AML-193 (cell line): ENCODE measurements around the gene SSTR3.
"Not testable (repeated sequence)": the region's sequence is repeated elsewhere in the genome, so short reads cannot be mapped to it uniquely, and the experiment has no call there.

Experiments used
- DNase-seq, 2 experiments: peaks; one replicate each; lab custom pipeline; 2025; lab: John Stamatoyannopoulos, UW

The SSTR3 gene

GRCh38 chr22:37181681-37182080, 30.6 kb downstream of the SSTR3 start:
- no peak for DNase-seq

- no peak for DNase-seq
These were observed 31.6 kb downstream of the SSTR3 start for GRCh38 chr22:37180531-37181231.

DNA sequence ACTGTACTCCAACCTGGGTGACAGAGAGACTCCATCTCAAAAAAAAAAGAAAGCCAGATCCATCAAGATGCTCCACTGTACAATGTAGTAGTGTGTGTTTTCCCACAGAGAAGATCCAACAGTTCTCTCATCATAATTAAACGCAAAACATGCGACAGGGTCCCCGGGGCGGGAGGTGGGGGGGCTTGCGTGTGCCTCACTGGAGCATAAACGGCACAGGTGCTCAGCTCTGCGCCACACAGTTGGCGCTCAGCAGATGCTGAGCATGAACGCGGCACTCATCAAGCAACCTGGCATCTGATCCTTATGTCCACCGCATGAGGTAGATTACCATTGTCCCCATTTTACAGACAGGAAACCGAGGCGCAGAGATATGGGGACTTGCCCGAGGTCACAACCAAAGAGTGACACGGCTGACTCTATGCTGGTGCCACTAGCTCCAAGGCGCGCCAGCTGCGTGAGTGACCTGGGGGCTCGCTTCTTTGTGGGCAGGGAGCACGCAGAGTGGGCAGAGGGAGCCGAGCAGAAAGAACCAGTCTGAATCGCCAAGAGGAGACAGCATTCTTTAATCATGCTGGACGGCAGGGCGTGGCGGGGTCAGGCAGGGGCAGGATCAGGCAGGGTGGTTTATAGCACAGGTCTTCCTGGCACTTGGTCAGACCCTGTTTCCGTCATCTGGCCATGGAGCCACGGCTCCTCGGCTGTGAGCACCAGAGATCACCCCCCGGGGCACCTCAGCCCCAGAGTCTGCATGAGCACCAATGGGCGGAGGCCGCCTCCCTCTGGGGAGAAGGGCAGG, 32.5 kb downstream of the SSTR3 start:
- DNase-seq = no peak

DNA sequence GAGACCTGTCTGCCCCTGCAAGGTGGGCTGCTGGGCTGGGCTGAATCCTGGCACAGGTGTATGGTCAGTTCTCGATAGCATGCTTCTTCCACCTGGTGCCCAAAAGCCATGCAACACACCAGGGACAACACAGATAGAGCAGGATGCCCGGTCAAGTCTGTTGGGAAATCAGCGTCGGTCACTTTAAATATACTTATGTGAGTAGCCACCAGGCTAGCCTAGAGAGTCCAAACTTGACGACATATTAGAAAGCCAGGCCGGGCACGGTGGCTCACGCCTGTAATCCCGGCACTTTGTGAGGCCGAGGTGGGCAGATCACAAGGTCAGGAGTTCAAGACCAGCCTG, 33.2 kb downstream of the SSTR3 start:
- DNase-seq = no peak

- DNase-seq = no peak
These were observed 33.7 kb downstream of the SSTR3 start for GRCh38 chr22:37178350-37179125.

DNA sequence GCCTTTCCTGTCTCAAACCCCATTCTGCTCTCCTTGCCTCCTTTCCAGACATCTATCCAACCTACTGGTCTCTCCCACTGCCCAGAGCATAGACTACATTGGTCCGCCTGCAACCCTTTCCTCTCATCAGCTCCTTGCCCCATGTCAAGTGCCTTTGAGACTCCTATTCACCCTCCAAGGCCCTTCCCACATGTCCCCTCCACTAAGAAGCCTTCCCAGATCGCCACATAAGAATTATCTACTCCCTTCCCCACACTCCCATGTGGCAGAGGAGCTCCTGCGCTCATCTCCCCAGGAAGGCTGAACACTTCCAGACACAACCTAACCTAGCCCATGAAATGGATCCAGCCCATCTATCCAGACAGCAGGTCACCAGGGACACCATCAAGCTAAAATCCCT, 34.5 kb downstream of the SSTR3 start:
- DNase-seq = no peak

DNA sequence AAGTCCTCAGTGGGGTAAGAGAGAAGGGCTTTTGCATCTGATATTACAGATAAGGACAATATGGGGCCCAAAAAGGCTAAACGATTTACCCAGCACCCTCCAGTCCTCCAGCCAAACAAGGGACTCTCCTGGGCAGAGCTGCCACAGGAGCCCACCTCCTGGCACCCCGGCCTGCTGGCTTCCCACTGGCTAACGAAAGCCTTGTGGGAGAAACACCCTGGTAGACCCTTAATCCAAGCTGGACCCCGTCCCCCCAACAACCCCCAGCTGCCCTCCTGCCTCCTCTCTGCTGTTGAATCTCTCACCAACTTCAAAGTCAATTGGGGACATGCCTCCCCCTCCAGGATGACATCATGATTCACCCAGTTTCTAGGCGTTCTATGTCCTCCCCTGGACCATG, 35.1 kb downstream of the SSTR3 start:
- no peak for DNase-seq

DNA sequence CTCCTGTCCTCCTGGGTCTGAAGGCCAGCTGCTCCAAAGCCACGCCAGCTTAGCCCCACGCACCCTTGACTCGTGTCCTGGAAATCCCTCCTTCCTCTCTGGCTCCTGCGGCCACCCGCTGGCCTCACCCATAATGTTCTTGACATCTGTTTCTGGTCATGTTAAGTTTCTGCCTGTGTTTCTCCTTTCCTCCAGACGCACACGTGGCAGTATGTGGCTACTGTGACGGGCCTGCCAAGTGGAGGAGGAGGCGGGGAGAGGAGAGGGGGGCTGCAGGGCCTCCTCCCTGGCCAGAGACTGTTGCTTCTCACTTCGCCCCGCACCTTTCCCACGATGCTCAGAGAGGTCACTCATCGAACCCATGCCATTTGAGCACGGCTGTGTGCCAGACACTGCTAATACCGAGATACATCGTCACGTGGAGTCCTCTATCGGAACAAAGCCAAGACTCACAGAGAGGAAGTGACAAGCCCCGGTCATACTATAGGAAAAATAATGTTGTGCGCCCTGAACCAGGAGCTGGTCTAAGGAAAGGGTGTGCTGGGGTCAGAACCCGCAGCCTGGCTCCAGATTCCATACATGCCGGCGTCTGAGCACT, 35.7 kb downstream of the SSTR3 start:
- peak; percentile 74 to 77 for DNase-seq

DNA sequence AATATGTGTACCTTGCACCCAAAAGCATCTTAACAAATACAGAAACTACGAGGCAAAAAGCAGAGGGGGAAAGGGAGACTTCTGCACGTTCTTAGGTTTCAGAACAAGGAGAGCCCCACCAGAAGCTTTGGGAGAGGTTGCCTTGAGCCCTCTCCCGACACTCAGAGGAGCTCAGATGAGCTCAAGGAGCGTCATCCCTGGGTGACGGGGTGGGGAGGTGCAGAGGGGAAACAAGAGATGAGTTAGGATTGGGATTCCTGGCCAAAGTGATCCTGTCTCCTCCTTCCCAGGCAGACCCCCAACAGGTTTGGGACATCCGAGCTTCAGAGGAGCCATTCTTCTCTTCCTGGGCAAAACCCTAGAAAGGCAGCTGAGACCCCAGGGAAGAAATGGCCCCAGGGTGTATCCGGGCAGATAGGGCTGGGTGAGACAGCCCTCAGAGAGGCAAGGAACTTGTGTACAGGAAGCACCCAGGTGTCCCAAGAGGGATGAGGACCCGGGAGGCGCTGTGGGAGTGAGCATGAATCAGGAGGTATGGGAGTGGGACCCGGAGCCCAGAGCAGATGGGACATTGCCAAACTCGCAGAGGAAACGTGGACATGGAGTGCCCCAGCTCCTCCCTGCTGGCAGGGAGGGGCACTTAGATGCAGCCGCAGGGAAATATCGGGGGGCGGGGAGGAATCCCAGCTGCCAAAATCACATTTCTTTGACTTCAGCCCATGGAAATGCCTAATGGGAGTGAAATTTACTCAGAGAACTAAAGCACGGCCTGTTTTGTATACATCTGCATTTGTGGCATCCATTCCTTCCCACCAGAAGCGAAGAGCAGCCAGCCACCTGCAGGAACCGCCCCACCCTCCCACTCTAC, 36.6 kb downstream of the SSTR3 start:
- no peak for DNase-seq

DNA sequence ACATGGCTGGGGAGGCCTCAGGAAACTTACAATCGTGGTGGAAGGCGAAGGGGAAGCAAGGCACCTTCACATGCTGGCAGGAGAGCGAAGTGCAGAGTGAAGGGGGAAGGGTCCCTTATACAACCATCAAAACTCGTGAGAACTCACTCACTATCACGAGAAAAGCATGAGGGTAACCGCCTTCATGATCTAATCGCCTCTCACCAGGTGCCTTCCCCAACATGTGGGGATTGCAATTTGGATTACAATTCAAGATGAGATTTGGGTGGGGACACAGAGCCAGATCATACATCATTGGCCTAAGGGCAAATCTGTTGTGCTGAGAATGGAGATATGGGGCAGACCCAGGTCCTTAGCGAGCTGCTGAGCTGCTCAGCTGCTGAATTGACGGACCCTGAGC, 37.3 kb downstream of the SSTR3 start:
- no peak for DNase-seq

GRCh38 chr22:37173709-37174108, 38.6 kb downstream of the SSTR3 start:
- DNase-seq = no peak

DNA sequence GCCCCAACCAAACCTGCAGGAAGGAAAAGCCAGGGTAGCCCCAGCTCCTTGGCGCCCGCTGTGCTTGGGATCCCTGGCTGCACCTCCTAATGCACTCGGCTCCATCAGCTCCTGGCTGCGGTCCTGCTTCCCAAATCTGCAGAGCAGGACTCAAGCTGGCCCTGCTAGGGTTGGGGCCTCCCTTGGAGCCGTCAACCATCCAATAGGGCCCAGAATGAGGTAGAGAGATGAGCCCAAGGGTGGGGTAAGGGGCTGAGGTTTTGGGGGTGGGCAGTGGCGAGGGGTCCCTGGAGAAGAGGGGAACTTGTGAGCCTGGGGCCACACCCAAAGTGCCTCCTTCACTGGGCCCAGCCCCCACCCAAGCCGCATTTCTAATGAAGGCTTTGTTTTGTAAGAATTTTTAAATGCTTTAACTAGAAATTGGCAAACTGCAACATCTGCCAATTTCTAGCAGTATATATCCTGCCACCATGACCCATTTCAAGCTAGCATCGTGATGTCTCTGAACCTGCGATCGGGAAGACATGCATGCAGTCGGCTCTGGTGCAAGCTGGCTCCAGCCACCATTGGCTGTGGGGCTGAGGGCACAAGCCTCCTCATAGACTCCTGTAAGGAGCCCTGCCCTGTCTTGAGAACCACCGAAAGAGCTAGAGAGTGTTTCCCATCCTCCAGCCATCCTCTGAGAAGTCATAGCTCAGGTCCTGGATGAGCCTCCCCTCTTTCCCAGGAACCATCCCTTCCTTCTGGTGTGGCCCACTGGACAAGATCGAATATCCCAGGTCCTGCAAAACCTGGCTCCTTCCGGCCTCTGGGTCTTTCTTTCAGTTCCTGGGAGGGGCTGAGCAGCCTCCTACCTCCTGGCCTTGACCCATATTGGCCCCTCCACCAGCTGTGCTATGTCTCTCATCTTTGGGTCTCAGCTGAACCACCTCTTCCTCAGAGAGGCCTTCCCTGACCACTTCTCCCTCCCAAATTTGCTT, 39.7 kb downstream of the SSTR3 start:
- no peak for DNase-seq

- DNase-seq = no peak
These were observed 40.6 kb downstream of the SSTR3 start for GRCh38 chr22:37171662-37172061.

DNA sequence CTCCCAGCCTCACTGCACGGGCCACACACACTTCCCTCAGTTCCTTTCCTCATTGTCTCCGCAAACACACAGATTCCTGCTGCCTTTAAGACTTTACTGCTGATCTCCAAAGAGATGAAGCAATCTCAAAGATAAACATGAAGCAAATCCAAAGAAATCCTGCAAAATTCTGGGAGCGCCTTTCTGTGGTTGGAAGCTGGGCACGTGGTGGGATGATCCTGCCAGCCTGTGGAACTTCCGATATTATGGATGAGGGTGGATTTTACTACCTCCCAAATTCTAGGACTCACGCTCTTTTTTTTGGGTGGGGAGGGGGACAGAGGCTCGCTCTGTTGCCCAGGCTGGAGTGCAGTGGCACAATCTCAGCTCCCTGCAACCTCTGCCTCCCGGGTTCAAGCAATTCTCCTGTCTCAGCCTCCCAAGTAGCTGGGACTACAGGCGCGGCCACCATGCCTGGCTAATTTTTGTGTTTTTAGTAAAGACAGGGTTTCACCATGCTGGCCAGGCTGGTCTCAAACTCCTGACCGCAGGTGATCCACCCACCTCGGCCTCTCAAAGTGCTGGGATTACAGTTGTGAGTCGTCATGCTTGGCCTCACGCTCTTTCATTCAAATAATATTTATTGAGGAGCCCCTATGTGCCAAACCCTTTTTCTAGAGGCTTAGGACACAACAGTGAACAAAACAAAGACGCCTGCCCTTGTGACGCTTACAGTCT, 41.4 kb downstream of the SSTR3 start:
- DNase-seq = not testable (repeated sequence)

DNA sequence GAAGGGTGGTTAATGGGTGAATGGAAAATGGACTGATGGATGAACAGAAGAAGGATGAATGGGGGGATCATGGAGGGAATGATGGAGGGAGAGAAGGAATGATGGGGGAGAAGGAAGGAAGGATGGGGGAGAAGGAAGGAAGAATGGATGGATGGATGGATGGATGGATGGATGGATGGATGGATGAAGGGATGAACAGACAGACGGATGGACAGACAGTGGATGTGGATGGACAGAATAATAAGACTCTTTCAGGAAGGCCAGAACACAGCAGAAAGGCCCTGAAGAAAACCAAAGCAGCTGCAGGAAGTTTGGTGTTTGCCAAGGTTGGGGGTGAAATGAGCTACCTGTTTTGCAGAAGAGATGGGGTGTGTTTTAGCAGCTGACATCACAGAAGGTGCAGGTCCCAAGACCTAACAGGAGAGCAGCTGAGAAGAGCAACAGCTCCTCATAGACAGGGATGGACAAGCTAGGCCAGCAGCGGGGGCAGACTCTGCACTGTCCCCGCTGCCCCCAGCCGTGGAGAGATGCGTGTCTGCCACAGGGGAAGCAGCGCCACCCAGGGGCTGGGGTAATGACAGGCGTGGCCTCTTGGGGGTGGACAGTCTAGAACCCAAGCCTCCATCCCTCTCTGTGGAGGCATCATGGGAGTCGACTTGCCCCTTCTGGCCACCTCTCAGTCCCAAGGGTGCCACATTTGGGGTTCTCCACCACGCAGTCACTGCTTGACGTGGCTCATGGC, 42.2 kb downstream of the SSTR3 start:
- DNase-seq = no peak

DNA sequence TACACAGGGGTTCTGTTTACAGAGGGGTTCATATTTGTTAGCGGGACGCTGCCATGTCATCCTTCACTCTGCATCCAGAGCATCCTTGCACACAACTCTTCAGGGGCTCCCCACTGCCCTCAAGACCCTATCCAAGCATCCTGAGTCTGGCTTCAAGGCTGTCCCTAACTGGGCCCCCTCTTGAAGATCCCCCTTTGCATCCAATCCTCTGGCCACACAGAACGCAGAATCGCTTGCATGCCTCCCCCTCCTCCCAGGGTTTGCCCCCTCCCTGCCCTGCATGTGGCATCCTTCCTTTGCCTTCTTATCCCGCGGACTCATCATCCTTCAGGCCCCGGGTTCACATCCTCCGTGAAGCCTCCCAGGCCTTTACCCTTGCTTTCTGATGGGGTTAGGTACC, 42.9 kb downstream of the SSTR3 start:
- no peak for DNase-seq

GRCh38 chr22:37167981-37168647, 44.2 kb downstream of the SSTR3 start:
- no peak for DNase-seq
